RWPE1 (cell line): ENCODE results near the gene CMIP.

Source experiments
- CTCF ChIA-PET: fragments of 350-600 bp; sonication (Branson Sonifier 250); formaldehyde crosslinking; extraction: SDS; loops from one replicate; lab custom pipeline; 2021; lab: Yijun Ruan, JAX
- POLR2A ChIA-PET: fragments of 400-600 bp; formaldehyde crosslinking; extraction: SDS; loops from one replicate; lab custom pipeline; 2020; ENCODE audit warnings: antibody characterized with exemption; ENCODE audit not compliant: low non-redundant PET; lab: Yijun Ruan, JAX
- DNase-seq: peaks from one replicate; pipeline ENCODE4 v3.0.0; 2012; ENCODE audit warnings: low spot score
- H3K27ac ChIP-seq: fragments of 450-650 bp; 2 replicates; pipeline ENCODE4 v1.5.1; 2017
- CTCF ChIP-seq: fragments of 450-650 bp; conservative IDR thresholded peaks from 2 replicates; pipeline ENCODE4 v1.5.1; 2017; ENCODE audit warnings: low read depth, mild to moderate bottlenecking

The CMIP gene

GRCh38 chr16:81633680-81634379 lies 189.2 kb downstream of the CMIP start:
- DNase-seq, result no peak
- CTCF ChIA-PET, result interaction anchor here (0.5 kb wide), 1 partner anchor 47 kb away, joined by 7 read pairs; no protein-coding TSS in a partner anchor
- TF ChIP-seq CTCF, result no peak
- POLR2A ChIA-PET, result no interaction called here
- H3K27ac ChIP-seq, result peak overlapping the region; percentile 49

DNA sequence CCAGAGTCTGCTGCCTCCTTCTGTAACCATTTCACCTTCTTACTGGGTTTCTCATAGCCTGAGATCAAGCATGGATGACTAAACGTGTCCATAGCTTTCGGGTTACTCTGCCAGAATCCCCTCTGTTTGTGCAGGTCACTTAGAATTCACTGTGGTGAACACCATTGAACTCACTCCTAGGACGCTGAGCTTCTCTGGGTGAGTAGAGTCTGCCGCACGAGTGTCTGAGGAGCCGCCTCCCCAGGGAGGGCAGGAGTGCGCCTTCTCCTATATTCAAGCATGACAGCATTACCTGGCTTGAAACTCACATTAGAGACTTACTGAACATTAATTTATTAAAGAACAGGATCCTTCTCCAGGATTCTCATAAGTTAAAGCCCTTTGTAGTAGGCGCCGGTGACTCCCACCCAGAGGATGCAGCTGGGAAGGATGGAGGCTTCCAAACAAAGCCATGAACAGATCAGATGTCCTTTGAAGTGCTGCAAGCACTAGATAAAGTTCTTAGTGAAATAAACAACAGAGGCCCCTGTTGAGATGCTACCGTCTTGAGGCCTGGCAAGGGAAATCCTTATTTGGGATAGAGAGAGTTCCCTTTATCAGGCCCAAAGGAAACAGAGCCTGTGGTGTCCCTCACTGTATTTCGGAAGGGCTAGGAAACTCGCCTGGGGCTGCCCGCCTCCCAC lies 189.9 kb downstream of the CMIP start:
- no peak for DNase-seq
- no peak for TF ChIP-seq CTCF
- ChIA-PET POLR2A (no interaction called here), CTCF (interaction anchor here (0.5 kb wide), 1 partner anchor 48 kb away, joined by 7 read pairs; no protein-coding TSS in a partner anchor)
- H3K27ac ChIP-seq, result no peak overlapping the region

DNA sequence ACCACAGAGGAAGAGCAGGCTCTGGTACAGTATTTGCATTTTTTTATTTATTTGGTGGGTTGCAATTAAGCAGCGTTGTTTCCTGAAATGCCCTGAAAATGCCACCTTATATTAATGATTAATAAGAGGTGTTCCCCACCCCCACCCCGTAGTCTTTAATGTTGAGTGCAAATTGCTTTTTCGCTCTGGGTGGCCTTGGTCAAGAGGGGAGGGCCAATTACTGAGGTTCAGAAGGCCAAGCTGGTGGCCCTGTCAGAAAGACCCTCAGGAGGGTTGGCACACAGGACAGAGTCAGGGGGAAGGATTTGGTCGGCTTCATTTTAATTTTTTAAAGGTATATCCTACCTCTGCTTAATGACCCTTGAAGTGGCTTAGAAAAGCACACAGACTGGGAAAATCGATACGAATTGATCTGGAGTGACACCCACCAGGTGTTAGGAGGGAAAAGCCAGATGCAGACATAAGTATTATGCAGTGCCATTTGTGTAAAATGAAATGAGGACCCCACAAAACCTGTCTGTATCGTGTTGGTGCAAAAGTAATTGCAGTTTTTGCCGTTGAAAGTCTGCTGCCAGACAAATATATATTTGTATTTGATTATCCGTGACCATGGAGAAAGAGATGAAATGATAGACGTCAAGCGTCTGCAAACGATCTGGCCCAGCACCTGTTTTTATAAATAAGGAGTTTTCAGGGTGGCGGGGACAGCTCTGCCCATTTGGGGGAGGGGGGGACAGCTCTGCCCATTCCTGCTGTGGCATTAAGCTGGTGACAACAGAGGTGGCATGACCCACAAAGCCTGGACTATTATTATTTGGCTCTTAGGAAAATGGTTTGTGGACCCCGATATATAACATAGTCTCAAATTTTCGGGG lies 190.7 kb downstream of the CMIP start:
- ChIA-PET CTCF (no interaction called here), POLR2A (no interaction called here)
- H3K27ac ChIP-seq, result no peak overlapping the region
- TF ChIP-seq CTCF, result no peak
- DNase-seq, result no peak

- no peak for TF ChIP-seq CTCF
- no peak for DNase-seq
- ChIA-PET POLR2A (no interaction called here), CTCF (interaction anchor here (0.6 kb wide), 1 partner anchor 81 kb away, joined by 7 read pairs; no protein-coding TSS in a partner anchor)
- H3K27ac ChIP-seq, result no peak overlapping the region
These were observed 191.8 kb downstream of the CMIP start for GRCh38 chr16:81636298-81636993.

- POLR2A ChIA-PET, result no interaction called here
- DNase-seq, result no peak
- H3K27ac ChIP-seq, result no peak overlapping the region
- CTCF ChIA-PET, result no interaction called here
- no peak for TF ChIP-seq CTCF
These were observed 193.0 kb downstream of the CMIP start for GRCh38 chr16:81637336-81638235.
